Measurements from ENCODE around the gene RPL14. TPM values are rescaled to one million over a fixed set of nuclear protein-coding genes. Genes with fewer than 3 reads are reported as not detected.

The RPL14 gene
- total and polyA plus RNA-seq, 10 of the 15 experiments (the other 5 are each of a cell fraction or from before 2014, with no cell fraction given), result 530 to 3,008 (median 1,136) TPM

DNA sequence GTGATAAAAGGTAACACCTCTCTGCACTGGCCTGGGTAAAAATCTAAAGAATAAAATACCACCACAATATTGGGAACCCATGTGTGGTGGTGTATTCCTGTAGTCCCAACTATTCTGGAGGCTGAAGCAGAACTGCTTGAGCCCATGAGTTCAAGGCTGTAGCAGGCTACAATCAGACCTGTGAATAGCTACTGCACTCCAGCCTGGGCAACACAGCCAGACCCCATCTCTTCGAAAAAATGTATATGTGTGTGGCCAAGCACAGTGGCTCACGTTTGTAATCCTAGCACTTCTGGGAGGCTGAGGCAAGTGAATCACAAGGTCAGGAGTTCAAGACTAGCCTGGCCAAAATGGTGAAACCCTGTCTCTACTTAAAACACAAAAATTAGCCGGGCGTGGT lies 1.8 kb upstream of the RPL14 start:
- Histone ChIP-seq H3K4me2 (ENCODE audit: control insufficient read depth, insufficient read depth) (no peak overlapping the region), H3K9me3 (replicated peaks; ENCODE audit: control insufficient read depth, insufficient read depth, low read length) (no peaks in the 10 kb centered on the region), H3K9ac (ENCODE audit: control insufficient read depth, insufficient read depth, low read length) (no peak overlapping the region), H4K20me1 (ENCODE audit: control insufficient read depth, insufficient read depth) (no peaks in the 10 kb centered on the region), H3K79me2 (ENCODE audit: control insufficient read depth, insufficient read depth, low read length) (peaks cover 33% of the 10 kb centered on the region), H3K36me3 (ENCODE audit: control insufficient read depth in 2 of 2, insufficient read depth in 2 of 2, low read length in 1 of 2) (peaks cover 5 to 14% of the 10 kb centered on the region in 2 experiments; a peak in 3 of 4 replicates), H3K27me3 (replicated peaks in 1 of 2; ENCODE audit: control insufficient read depth in 2 of 2, insufficient read depth in 2 of 2, low read length in 1 of 2) (no peaks in the 10 kb centered on the region), H3K4me3 (no peak overlapping the region), H3K4me1 (ENCODE audit: control insufficient read depth, insufficient read depth, low read length) (peaks cover 5% of the 10 kb centered on the region), H2AFZ (ENCODE audit: control insufficient read depth, low read depth, low read length) (no peak overlapping the region), H3K27ac (ENCODE audit: control insufficient read depth, insufficient read depth) (no peak overlapping the region)
- SMC1A ChIA-PET (ENCODE audit: uncharacterized antibody, unreplicated experiment), result no interaction called here
- CTCF ChIA-PET, result interaction anchor here (1.1 kb wide), 1 partner anchor 146 kb away, joined by 3 read pairs; the partner anchor contains the start of gene EIF1B
- BruUV-seq (replicated peaks), result no TSS peak
- RAD21 ChIA-PET (ENCODE audit: unreplicated experiment), result no interaction called here
- WGBS (ENCODE audit: insufficient coverage, insufficient replicate concordance, low lambda C conversion rate, missing lambda C conversion rate), result 83% methylated on average over 4 of the region's 4 CpGs
- POLR2A ChIA-PET, result no interaction called here
- ATAC-seq (no peak), DNase-seq (ENCODE audit: low read depth, low spot score) (no peak), FAIRE-seq (no peak)
- in situ Hi-C loops (cut with MboI) (no loop called here), intact Hi-C loops (cut with micrococcal nuclease; ENCODE audit: unreplicated experiment) (loop anchor here (5.0 to 10.0 kb wide), 2 partner anchors 261 to 747 kb away; no protein-coding TSS in a partner anchor)
- TF ChIP-seq, protein P1, sequence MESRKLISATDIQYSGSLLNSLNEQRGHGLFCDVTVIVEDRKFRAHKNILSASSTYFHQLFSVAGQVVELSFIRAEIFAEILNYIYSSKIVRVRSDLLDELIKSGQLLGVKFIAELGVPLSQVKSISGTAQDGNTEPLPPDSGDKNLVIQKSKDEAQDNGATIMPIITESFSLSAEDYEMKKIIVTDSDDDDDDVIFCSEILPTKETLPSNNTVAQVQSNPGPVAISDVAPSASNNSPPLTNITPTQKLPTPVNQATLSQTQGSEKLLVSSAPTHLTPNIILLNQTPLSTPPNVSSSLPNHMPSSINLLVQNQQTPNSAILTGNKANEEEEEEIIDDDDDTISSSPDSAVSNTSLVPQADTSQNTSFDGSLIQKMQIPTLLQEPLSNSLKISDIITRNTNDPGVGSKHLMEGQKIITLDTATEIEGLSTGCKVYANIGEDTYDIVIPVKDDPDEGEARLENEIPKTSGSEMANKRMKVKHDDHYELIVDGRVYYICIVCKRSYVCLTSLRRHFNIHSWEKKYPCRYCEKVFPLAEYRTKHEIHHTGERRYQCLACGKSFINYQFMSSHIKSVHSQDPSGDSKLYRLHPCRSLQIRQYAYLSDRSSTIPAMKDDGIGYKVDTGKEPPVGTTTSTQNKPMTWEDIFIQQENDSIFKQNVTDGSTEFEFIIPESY (IDR thresholded peaks at IDR 0.05), result no peak
- no peak for TF ChIP-seq CREM (IDR thresholded peaks at IDR 0.05; ENCODE audit: low read depth)
- TF ChIP-seq YBX1 (IDR thresholded peaks at IDR 0.05), result no peak
- no peak for TF ChIP-seq MTA2 (IDR thresholded peaks at IDR 0.05; ENCODE audit: low read depth)
- TF ChIP-seq SIX5 (IDR thresholded peaks at IDR 0.05; ENCODE audit: low read depth, low read length, severe bottlenecking), result no peak
- TF ChIP-seq SRF (IDR thresholded peaks at IDR 0.05; ENCODE audit: low read depth in 2 of 2, low read length in 2 of 2), result no peak
- TF ChIP-seq RAD21 (IDR thresholded peaks at IDR 0.05; ENCODE audit: insufficient read depth, low read depth, low read length), result no peak

All from GM12878 (cell line).